ENCODE results near the gene KIRREL3. TPM values are rescaled to one million over a fixed set of nuclear protein-coding genes. Genes with fewer than 3 reads are reported as not detected.

KIRREL3 gene
- total and polyA plus RNA-seq, 3 donors from 2014 or later, result 1.0 to 1.1 (median 1.1) TPM

- Histone ChIP-seq H3K27me3 (no peaks in the 10 kb centered on the region), H3K27ac (no peak overlapping the region), H3K4me1 (no peaks in the 10 kb centered on the region), H3K36me3 (ENCODE audit: low read depth, missing control alignments) (no peaks in the 10 kb centered on the region), H3K4me3 (no peak overlapping the region), H3K9me3 (no peaks in the 10 kb centered on the region)
- WGBS, 2 donors, result 80 to 85% methylated on average over 7 of the region's 7 CpGs
- TF ChIP-seq, protein P1, sequence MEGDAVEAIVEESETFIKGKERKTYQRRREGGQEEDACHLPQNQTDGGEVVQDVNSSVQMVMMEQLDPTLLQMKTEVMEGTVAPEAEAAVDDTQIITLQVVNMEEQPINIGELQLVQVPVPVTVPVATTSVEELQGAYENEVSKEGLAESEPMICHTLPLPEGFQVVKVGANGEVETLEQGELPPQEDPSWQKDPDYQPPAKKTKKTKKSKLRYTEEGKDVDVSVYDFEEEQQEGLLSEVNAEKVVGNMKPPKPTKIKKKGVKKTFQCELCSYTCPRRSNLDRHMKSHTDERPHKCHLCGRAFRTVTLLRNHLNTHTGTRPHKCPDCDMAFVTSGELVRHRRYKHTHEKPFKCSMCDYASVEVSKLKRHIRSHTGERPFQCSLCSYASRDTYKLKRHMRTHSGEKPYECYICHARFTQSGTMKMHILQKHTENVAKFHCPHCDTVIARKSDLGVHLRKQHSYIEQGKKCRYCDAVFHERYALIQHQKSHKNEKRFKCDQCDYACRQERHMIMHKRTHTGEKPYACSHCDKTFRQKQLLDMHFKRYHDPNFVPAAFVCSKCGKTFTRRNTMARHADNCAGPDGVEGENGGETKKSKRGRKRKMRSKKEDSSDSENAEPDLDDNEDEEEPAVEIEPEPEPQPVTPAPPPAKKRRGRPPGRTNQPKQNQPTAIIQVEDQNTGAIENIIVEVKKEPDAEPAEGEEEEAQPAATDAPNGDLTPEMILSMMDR (IDR thresholded peaks at IDR 0.05), result no peak
- DNase-seq, result no peak
- intact Hi-C loops (cut with DNase I; ENCODE audit: low total_unique reads), result no loop called here
These were observed 208.6 kb downstream of the KIRREL3 start for GRCh38 chr11:126791991-126792390.

- Histone ChIP-seq H3K4me1 (no peaks in the 10 kb centered on the region), H3K27me3 (no peaks in the 10 kb centered on the region), H3K36me3 (ENCODE audit: low read depth, missing control alignments) (no peaks in the 10 kb centered on the region), H3K4me3 (no peak overlapping the region), H3K9me3 (no peaks in the 10 kb centered on the region), H3K27ac (no peak overlapping the region)
- intact Hi-C loops (cut with DNase I; ENCODE audit: low total_unique reads), result no loop called here
- 82 to 91% methylated on average over 3 of the region's 3 CpGs for WGBS, 2 donors
- no peak for DNase-seq
- no peak for TF ChIP-seq POLR2A (IDR thresholded peaks at IDR 0.05)
- TF ChIP-seq, protein P1 (IDR thresholded peaks at IDR 0.05), result no peak
These were observed 209.1 kb downstream of the KIRREL3 start for GRCh38 chr11:126791446-126791845.

- H3K9me3 ChIP-seq, result no peaks in the 10 kb centered on the region
- H3K4me3 ChIP-seq, result no peak overlapping the region
- no peaks in the 10 kb centered on the region for H3K4me1 ChIP-seq
- no peaks in the 10 kb centered on the region for H3K36me3 ChIP-seq (ENCODE audit: low read depth, missing control alignments)
- TF ChIP-seq, protein P1 (IDR thresholded peaks at IDR 0.05), result no peak
- TF ChIP-seq POLR2A (IDR thresholded peaks at IDR 0.05), result no peak
- intact Hi-C loops (cut with DNase I; ENCODE audit: low total_unique reads), result no loop called here
- WGBS, 2 donors, result 66 to 77% methylated on average over 10 of the region's 10 CpGs
- no peak overlapping the region for H3K27ac ChIP-seq
- no peak for DNase-seq
- no peaks in the 10 kb centered on the region for H3K27me3 ChIP-seq
These were observed 210.0 kb downstream of the KIRREL3 start for GRCh38 chr11:126790550-126791081.

DNA sequence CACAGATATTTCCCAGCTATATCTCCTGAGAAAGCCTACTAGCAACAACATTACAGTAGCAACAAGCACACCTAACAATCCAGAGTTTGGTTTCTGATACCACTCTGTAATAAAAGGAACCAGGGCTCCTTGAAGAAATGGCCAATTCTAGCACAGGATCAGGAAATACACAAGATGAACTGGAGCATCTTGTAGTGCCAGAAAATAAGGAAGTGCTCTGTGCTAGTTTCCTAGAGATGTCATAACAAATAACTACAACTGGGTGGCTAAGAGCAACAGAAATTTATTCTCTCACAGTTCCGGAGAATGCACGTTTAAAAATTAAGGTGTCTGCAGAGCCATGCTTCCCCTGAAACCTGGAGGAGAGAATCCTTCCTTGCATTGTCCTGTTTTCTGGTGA is 217.8 kb downstream of the KIRREL3 start:
- intact Hi-C loops (cut with DNase I; ENCODE audit: low total_unique reads), result no loop called here

DNA sequence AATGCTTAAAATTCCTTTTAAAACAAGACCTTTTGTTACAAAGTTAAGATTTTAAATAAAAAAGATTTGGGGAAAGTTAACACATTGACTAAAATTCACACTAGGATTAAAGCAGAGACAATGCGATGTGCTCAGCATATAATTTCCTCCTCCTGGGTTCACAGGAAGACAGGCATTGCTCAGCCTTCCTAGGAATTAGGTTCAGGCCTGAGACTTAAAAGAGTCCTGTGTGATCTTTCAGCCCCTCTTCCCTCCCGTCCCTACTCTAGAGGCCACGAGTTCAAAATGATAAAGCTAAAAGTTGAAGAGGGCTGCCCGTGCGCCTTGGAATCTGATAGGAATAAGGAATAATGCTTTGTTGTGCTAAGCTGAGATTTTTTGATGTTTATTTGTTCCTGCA is 218.6 kb downstream of the KIRREL3 start:
- Histone ChIP-seq H3K4me3 (no peak overlapping the region), H3K27me3 (no peaks in the 10 kb centered on the region), H3K27ac (no peak overlapping the region), H3K36me3 (ENCODE audit: low read depth, missing control alignments) (no peaks in the 10 kb centered on the region), H3K9me3 (no peaks in the 10 kb centered on the region), H3K4me1 (no peaks in the 10 kb centered on the region)
- no peak for DNase-seq
- intact Hi-C loops (cut with DNase I; ENCODE audit: low total_unique reads), result no loop called here
- TF ChIP-seq POLR2A (IDR thresholded peaks at IDR 0.05), result no peak
- TF ChIP-seq, protein P1 (IDR thresholded peaks at IDR 0.05), result no peak
- WGBS, 2 donors, result 69 to 72% methylated on average over 5 of the region's 5 CpGs

More for the DNA sequence above, 217.8 kb downstream of the KIRREL3 start:
- Histone ChIP-seq H3K27me3 (no peaks in the 10 kb centered on the region), H3K36me3 (ENCODE audit: low read depth, missing control alignments) (no peaks in the 10 kb centered on the region), H3K27ac (no peak overlapping the region), H3K4me3 (no peak overlapping the region), H3K4me1 (no peaks in the 10 kb centered on the region), H3K9me3 (no peaks in the 10 kb centered on the region)
- TF ChIP-seq, protein P1 (IDR thresholded peaks at IDR 0.05), result no peak
- TF ChIP-seq POLR2A (IDR thresholded peaks at IDR 0.05), result no peak
- 63% methylated on average over 2 of the region's 2 CpGs for WGBS, 2 donors
- no peak for DNase-seq

Measured in testis (tissue), 3 donors.